Vagina (tissue), 2 donors: ENCODE data around the gene QSER1. TPM values are rescaled to one million over a fixed set of nuclear protein-coding genes. Genes with fewer than 3 reads are reported as not detected.
"Not testable (repeated sequence)": the region's sequence is repeated elsewhere in the genome, so short reads cannot be mapped to it uniquely, and the experiment has no call there.

ENCODE experiments used
- DNase-seq, 2 donors: peaks; one replicate each; pipeline ENCODE4 v3.0.0-alpha.2; 2017; ENCODE audit errors: extremely low spot score in 2 of 2
- H3K27ac ChIP-seq: fragments of 200-600 bp; sonication (generic); one replicate; pipeline ENCODE4 v1.5.1; 2019
- H3K27me3 ChIP-seq: fragments of 200-600 bp; sonication (generic); one replicate; pipeline ENCODE4 v1.5.1; 2019
- H3K36me3 ChIP-seq, 2 donors: fragments of 200-600 bp; sonication (generic); one replicate each; pipeline ENCODE4 v1.5.1; 2017 to 2019
- H3K4me1 ChIP-seq: fragments of 200-600 bp; sonication (generic); one replicate; pipeline ENCODE4 v1.5.1; 2019
- H3K4me3 ChIP-seq, 2 donors: fragments of 200-600 bp; sonication (generic); 1 replicate in 1 of 2; 2 replicates in 1 of 2; pipeline ENCODE4 v1.5.1; 2016 to 2019
- H3K9me3 ChIP-seq: fragments of 200-600 bp; sonication (generic); one replicate; pipeline ENCODE4 v1.5.1; 2019
- CTCF ChIP-seq, 3 experiments: fragments of 450-650 bp in 2 of 3; fragments of 200-600 bp in 1 of 3; sonication (generic) in 1 of 3; IDR thresholded peaks; one replicate each; pipeline ENCODE4 v1.5.1; 2017 to 2019; ENCODE audit warnings: antibody characterized with exemption in 3 of 3, mild to moderate bottlenecking in 2 of 3, moderate library complexity in 2 of 3
- POLR2A ChIP-seq, 2 donors: fragments of 450-650 bp; IDR thresholded peaks; one replicate each; pipeline ENCODE4 v1.6.1; 2017; ENCODE audit warnings: antibody characterized with exemption in 2 of 2, mild to moderate bottlenecking in 2 of 2, moderate library complexity in 2 of 2
- POLR2AphosphoS5 ChIP-seq, 2 donors: sonication (generic); formaldehyde crosslinking; IDR thresholded peaks; one replicate each; pipeline ENCODE4 v1.9.0; 2017; ENCODE audit warnings: antibody characterized with exemption in 2 of 2, mild to moderate bottlenecking in 2 of 2, low read depth in 1 of 2; ENCODE audit not compliant: insufficient read depth in 1 of 2
- intact Hi-C: fragments of 100-400 bp; cut with DNase I; formaldehyde crosslinking; loops from one replicate; pipeline ENCODE4 v1.15.1; 2023
- total RNA-seq: library from RNA; depleted of rRNA; stranded (reverse); fragments of >200 nt; gene quantifications from one replicate; pipeline ENCODE4 v1.2.3, GENCODE V29; 2016

Gene QSER1
- total RNA-seq, 1 donor from 2014 or later = 39.0 TPM

DNA sequence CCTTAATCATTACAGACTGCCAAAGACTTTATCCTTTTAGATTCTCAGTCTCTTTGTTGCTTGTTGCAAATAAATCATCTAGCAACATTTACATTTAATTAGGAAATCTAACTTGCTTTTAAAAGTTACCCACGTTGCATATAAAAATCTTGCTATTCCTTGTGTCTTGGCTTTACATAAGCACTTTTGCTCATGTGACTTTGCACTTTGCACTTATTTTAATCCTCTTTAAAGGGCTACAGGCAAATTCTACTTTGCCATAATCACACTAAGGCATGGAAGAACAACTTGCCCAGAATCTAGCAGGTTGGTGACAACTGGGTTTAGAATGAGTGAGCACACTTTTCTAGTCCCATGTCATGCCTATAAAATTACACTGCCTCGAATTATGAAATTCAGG, 37.0 kb upstream of the QSER1 start:
- intact Hi-C loops = no loop called here
- Histone ChIP-seq H3K27ac (no peak overlapping the region), H3K36me3 (no peaks in the 10 kb centered on the region), H3K4me1 (no peaks in the 10 kb centered on the region), H3K4me3 (no peak overlapping the region), H3K27me3 (no peaks in the 10 kb centered on the region), H3K9me3 (no peaks in the 10 kb centered on the region)
- no peak for DNase-seq
- TF ChIP-seq POLR2A (IDR thresholded peaks at IDR 0.05) = no peak
- no peak for TF ChIP-seq CTCF (IDR thresholded peaks at IDR 0.05)
- TF ChIP-seq POLR2AphosphoS5 (IDR thresholded peaks at IDR 0.05; ENCODE audit: insufficient read depth in 1 of 2, low read depth in 1 of 2) = no peak

DNA sequence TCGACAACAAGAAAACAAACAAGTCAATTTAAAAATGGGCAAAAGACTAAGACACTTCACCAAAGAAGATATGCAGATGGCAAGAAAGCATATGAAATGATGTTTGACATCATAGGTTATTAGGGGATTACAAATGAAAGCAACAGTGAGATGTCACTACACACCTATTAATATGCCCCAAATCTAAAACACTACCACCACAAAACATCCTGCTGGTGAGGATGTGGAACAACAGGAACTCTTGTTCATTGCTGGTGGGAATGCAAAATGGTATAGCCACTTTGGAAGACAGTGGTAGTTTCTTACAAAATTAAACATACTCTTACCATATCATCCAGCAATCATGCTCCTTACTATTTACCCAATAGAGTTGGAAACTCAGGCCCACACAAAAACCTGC, 33.9 kb upstream of the QSER1 start:
- no peaks in the 10 kb centered on the region for H3K9me3 ChIP-seq
- DNase-seq = no peak
- no peaks in the 10 kb centered on the region for H3K4me1 ChIP-seq
- H3K27ac ChIP-seq = no peak overlapping the region
- no peak overlapping the region for H3K4me3 ChIP-seq
- H3K36me3 ChIP-seq = no peaks in the 10 kb centered on the region
- TF ChIP-seq POLR2A (IDR thresholded peaks at IDR 0.05) = no peak
- H3K27me3 ChIP-seq = no peaks in the 10 kb centered on the region
- intact Hi-C loops = no loop called here

DNA sequence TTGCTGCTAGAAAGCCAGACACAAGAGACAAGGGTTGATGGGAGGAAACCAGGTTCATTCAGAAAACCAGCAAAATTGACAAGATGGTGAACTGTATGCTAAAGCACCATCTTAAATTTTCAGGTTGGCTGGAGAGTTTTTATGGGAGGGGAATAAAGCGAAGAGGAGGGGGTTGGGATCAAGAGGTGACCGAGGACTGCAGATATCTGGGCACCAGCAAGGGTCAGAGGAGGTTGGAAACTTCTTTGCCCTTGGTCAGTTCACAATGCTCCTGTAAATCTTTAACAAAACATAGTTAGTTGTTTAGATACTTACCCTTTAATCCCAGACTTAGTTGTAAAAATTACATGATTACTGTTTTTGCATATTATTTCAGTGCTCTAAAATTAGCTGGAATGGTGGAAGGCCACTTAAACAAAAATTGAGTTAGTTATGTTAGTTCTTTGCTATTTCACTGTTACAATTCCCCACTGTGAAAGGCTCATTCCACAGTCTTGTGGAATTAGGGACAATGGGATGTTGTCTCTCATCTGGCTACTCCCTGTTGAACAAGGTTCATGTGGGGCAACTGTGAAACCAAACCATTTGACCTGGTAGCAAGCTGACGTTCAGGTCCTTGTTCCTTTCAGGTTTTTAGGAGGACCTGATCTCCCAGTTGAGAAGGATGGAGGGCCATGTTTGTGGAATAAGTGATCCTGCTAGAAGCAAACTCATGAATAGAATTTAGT, 30.6 kb upstream of the QSER1 start:
- Histone ChIP-seq H3K27ac (no peak overlapping the region), H3K9me3 (no peaks in the 10 kb centered on the region), H3K27me3 (no peaks in the 10 kb centered on the region), H3K4me3 (no peak overlapping the region), H3K36me3 (no peaks in the 10 kb centered on the region), H3K4me1 (no peaks in the 10 kb centered on the region)
- no peak for TF ChIP-seq CTCF (IDR thresholded peaks at IDR 0.05)
- no peak for TF ChIP-seq POLR2A (IDR thresholded peaks at IDR 0.05)
- TF ChIP-seq POLR2AphosphoS5 (IDR thresholded peaks at IDR 0.05; ENCODE audit: insufficient read depth in 1 of 2, low read depth in 1 of 2) = no peak
- intact Hi-C loops = no loop called here
- DNase-seq = no peak

DNA sequence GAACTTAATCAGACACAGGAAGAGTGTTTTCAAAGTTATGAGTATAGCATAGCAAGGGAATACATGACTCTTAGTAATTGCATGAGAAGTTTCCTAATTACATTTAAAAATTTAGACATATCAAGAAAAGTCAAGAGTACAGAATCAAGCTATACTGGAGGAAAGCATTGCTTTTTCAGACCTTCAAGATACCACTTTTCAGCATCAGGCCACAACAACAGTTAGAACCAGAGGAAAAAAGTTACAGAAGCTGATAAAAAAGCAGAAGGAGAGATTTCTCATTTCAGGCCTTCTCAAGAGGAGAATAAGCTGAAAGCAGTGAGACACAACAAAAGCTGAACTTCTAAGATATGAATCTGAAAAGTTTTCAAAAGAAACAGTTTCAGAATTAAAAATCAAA, 28.1 kb upstream of the QSER1 start:
- DNase-seq = no peak
- intact Hi-C loops = no loop called here
- no peak overlapping the region for H3K4me3 ChIP-seq
- no peak overlapping the region for H3K27ac ChIP-seq
- no peaks in the 10 kb centered on the region for H3K9me3 ChIP-seq
- no peaks in the 10 kb centered on the region for H3K27me3 ChIP-seq
- H3K4me1 ChIP-seq = no peaks in the 10 kb centered on the region
- H3K36me3 ChIP-seq = no peaks in the 10 kb centered on the region
- TF ChIP-seq POLR2A (IDR thresholded peaks at IDR 0.05) = no peak
- TF ChIP-seq CTCF (IDR thresholded peaks at IDR 0.05) = no peak
- TF ChIP-seq POLR2AphosphoS5 (IDR thresholded peaks at IDR 0.05; ENCODE audit: insufficient read depth in 1 of 2, low read depth in 1 of 2) = no peak

DNA sequence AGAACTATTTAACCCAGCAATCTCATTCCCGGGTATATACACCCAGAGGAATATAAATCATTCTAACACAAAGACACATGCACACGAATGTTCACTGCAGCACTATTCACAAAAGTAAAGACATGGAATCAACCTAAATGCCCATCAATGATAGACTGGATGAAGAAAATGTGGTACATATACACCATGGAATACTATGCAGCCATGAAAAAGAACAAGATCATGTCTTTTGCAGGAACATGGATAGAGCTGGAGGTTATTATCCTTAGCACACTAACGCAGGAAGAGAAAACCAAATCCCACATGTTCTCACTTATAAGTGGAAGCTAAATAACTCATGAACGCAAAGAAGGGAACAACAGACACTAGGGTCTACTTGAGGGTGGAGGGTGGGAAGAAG, 23.9 kb upstream of the QSER1 start:
- intact Hi-C loops = not testable (repeated sequence)

GRCh38 chr11:32870676-32871075, 21.9 kb upstream of the QSER1 start:
- intact Hi-C loops = no loop called here
- Histone ChIP-seq H3K4me1 (no peaks in the 10 kb centered on the region), H3K9me3 (no peaks in the 10 kb centered on the region), H3K27ac (no peak overlapping the region), H3K4me3 (no peak overlapping the region), H3K27me3 (no peaks in the 10 kb centered on the region), H3K36me3 (no peaks in the 10 kb centered on the region)
- DNase-seq = no peak
- no peak for TF ChIP-seq CTCF (IDR thresholded peaks at IDR 0.05)

More for the DNA sequence above, 23.9 kb upstream of the QSER1 start:
- H3K27me3 ChIP-seq, H3K9me3 ChIP-seq, H3K4me3 ChIP-seq, DNase-seq, H3K36me3 ChIP-seq, H3K27ac ChIP-seq, H3K4me1 ChIP-seq: not testable (repeated sequence)
